ENCODE data around the gene GIT2.

The GIT2 gene

GRCh38 chr12:109914461-109914860 lies 81.7 kb downstream of the GIT2 start:
- Histone ChIP-seq H3K4me3 (ENCODE audit: low read depth in 1 of 2, low read length in 1 of 2) (no peak overlapping the region), H3K4me1 (ENCODE audit: control insufficient read depth in 1 of 2, insufficient read depth in 1 of 2, low read depth in 1 of 2, low read length in 1 of 2) (no peaks in the 10 kb centered on the region), H3K9me3 (no peaks in the 10 kb centered on the region), H3K36me3 (peaks cover 98% of the 10 kb centered on the region), H3K27ac (no peak overlapping the region), H3K27me3 (no peaks in the 10 kb centered on the region)
- no peak for TF ChIP-seq CTCF (IDR thresholded peaks at IDR 0.05)

- H3K27ac ChIP-seq = no peak overlapping the region
- peaks cover 98% of the 10 kb centered on the region for H3K36me3 ChIP-seq
- TF ChIP-seq CTCF (IDR thresholded peaks at IDR 0.05) = no peak
These were observed 83.3 kb downstream of the GIT2 start for GRCh38 chr12:109912855-109913321.

GRCh38 chr12:109910969-109911348 lies 85.2 kb downstream of the GIT2 start:
- Histone ChIP-seq H3K36me3 (peaks cover 98% of the 10 kb centered on the region), H3K9me3 (no peaks in the 10 kb centered on the region), H3K27ac (no peak overlapping the region), H3K4me3 (ENCODE audit: low read depth in 1 of 2, low read length in 1 of 2) (no peak overlapping the region), H3K4me1 (ENCODE audit: control insufficient read depth in 1 of 2, insufficient read depth in 1 of 2, low read depth in 1 of 2, low read length in 1 of 2) (no peaks in the 10 kb centered on the region), H3K27me3 (no peaks in the 10 kb centered on the region)
- TF ChIP-seq CTCF (IDR thresholded peaks at IDR 0.05) = no peak

More at GRCh38 chr12:109912855-109913321, 83.3 kb downstream of the GIT2 start:
- Histone ChIP-seq H3K9me3 (no peaks in the 10 kb centered on the region), H3K4me1 (ENCODE audit: control insufficient read depth in 1 of 2, insufficient read depth in 1 of 2, low read depth in 1 of 2, low read length in 1 of 2) (no peaks in the 10 kb centered on the region), H3K4me3 (ENCODE audit: low read depth in 1 of 2, low read length in 1 of 2) (no peak overlapping the region), H3K27me3 (no peaks in the 10 kb centered on the region)

- peaks cover 98% of the 10 kb centered on the region for H3K36me3 ChIP-seq
These were observed 85.8 kb downstream of the GIT2 start for GRCh38 chr12:109910254-109910968.

GRCh38 chr12:109905301-109905700 lies 90.9 kb downstream of the GIT2 start:
- Histone ChIP-seq H3K27ac (no peak overlapping the region), H3K4me1 (ENCODE audit: control insufficient read depth in 1 of 2, insufficient read depth in 1 of 2, low read depth in 1 of 2, low read length in 1 of 2) (peaks cover 11 to 15% of the 10 kb centered on the region in 2 experiments), H3K36me3 (peaks cover 81% of the 10 kb centered on the region), H3K4me3 (ENCODE audit: low read depth in 1 of 2, low read length in 1 of 2) (no peak overlapping the region), H3K27me3 (no peaks in the 10 kb centered on the region), H3K9me3 (no peaks in the 10 kb centered on the region)
- no peak for TF ChIP-seq CTCF (IDR thresholded peaks at IDR 0.05)

More at GRCh38 chr12:109910254-109910968, 85.8 kb downstream of the GIT2 start:
- H3K27me3 ChIP-seq = no peaks in the 10 kb centered on the region
- no peak overlapping the region for H3K27ac ChIP-seq
- no peak overlapping the region for H3K4me3 ChIP-seq (ENCODE audit: low read depth in 1 of 2, low read length in 1 of 2)
- no peaks in the 10 kb centered on the region for H3K9me3 ChIP-seq
- no peak for TF ChIP-seq CTCF (IDR thresholded peaks at IDR 0.05)
- no peaks in the 10 kb centered on the region for H3K4me1 ChIP-seq (ENCODE audit: control insufficient read depth in 1 of 2, insufficient read depth in 1 of 2, low read depth in 1 of 2, low read length in 1 of 2)

Data from neutrophil (primary cell).